ENCODE results near the gene NKAIN2.
"Not testable (repeated sequence)": the region's sequence is repeated elsewhere in the genome, so short reads cannot be mapped to it uniquely, and the experiment has no call there.

The NKAIN2 gene

GRCh38 chr6:124356811-124357210 is 553.1 kb downstream of the NKAIN2 start:
- no peak for DNase-seq

DNA sequence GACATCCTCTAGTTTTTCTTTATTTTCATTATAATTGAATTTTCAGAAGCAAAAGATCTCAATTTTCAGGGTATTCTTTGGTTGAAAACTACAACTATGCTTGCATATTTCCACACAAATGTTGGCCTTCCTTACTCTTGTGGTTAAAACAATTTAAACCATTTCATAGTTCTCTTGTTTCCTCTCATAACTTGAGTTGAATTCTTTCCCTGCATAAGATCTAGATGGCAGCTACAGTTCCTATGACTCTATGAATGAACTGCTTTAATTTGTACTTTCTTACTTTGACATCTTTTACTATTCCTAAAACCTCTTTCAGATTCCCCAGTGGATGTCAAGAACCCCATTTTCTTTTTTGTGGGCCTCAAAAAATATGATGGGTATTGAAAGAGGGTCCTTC is 564.5 kb downstream of the NKAIN2 start:
- no peak for DNase-seq

DNA sequence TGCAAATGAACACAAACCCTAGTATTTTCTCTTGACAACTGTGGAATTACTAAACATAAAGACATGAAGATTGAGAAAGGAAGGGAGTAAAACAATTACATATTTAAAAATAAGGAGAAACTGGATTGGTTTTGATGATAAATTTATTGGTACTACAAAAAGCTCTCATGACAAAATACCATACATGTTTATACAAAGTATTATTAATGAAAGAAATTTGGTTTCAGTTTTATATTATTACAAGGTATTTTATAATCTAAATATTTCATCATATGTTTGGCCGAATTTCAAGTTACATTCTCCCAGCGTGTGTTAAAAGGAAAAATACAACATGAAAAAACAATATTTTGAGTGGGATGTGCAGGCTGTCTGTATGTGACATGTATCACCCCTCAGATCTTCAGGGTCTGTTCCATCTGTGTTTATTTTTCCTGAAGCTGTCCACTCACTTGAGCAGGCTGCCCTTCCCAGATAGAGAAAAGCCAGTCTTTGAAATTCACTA is 568.4 kb downstream of the NKAIN2 start:
- no peak for DNase-seq

DNA sequence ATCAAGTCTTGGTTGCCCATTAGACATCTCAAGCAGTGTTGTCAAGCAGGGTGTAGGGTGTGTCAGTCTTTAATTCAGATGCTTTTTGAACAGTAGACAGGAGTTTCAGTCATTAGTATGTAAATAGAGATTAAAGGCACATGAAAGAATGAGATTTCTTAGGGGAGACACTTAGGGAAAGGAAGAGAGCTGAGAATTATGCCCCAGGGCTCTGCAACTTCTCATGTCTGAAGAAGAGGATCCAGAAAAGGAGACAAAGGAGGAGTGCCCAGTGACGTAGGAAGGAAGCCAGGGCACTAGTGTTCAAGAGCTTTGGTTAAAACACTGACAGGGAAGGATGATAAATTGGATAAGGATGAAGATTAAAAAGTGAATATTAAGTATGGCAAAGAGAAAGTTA is 569.7 kb downstream of the NKAIN2 start:
- DNase-seq, result no peak

DNA sequence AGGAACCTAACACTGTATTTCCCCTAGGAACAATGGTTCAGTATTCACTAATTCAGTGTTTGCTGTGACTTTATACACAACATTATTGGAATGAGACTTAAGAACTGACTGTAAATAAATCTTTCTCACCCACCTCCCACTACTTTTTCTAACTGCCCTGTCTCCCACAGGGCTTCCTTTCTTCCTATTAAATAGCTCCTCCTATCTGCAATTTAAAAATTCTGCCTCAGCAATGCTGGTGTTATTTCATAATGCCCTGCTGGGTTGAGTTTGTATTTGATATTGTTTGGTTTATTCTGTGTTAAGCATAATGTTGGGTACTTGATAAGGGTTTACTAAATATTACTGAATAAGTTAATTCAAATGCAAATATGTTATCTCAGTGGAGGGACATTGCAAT is 585.5 kb downstream of the NKAIN2 start:
- no peak for DNase-seq

DNA sequence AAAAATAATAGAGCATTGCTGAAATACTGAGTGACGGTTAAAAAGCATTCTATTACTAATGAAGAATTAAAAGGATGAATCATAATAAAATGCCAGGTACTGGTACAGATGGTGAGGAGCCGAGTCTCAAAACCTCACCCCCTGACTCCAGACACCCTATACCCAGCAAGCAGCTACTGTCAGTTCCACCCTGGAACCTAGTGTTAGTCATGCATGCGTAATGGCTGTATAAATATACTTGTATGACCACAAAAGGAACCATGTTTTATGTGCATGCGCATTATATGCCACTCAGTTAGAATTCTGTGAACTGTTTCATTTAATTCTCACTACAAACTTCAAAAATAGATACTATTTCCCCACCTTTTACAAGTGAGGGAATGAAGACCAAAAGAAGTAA is 589.9 kb downstream of the NKAIN2 start:
- DNase-seq, result no peak

DNA sequence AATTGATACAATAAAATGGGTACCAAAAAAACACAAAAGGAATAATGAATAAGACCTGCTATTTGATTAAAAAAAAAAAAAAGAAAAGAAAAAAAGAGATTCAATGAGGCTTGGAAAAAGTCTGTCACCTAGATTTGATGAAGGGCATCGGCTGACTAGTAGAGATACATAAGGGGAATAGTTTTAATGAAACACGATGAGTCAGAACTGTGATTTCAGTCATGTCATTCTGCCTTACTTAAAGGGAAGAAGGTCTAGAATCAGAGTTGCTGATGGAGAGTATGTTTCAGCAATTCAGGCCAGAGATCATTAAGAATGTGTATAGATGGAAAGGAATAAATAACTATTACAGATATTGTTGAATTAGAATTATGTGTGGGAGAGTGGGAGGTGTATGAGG is 592.7 kb downstream of the NKAIN2 start:
- no peak for DNase-seq

- no peak for DNase-seq
Observed at GRCh38 chr6:124400261-124400999, 596.8 kb downstream of the NKAIN2 start.

GRCh38 chr6:124410425-124410824 is 606.8 kb downstream of the NKAIN2 start:
- not testable (repeated sequence) for DNase-seq

DNA sequence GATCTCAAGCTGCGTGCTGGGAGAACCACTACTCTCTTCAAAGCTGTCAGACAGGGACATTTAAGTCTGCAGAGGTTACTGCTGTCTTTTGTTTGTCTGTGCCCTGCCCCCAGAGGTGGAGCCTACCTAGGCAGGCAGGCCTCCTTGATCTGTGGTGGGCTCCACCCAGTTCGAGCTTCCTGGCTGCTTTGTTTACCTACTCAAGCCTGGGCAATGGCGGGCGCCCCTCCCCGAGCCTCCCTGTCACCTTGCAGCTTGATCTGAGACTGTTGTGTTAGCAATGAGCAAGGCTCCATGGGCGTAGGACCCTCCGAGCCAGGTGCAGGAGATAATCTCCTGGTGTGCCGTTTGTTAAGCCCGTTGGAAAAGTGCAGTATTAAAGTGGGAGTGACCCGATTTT is 609.0 kb downstream of the NKAIN2 start:
- DNase-seq, result not testable (repeated sequence)

- no peak for DNase-seq
Observed at GRCh38 chr6:124420116-124420840, 616.6 kb downstream of the NKAIN2 start.

DNA sequence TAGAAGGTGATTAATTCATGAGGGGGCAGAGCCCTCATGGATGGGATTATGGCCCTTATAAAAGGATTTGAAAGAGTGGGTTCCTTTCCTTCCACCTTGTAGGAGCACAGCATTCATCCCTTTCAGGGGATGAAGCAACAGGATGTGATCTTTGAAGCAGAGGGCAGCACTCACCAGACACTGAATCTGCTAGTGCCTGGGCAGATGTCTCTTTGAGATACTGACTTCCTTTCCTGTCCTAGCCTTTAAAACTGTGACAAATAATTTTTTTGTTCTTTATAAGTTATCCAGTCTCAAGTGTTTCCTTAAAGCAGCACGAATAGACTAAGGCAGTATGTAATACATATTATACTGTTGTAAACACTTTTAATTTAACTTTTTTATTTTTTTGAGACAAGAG is 620.0 kb downstream of the NKAIN2 start:
- DNase-seq, result no peak

DNA sequence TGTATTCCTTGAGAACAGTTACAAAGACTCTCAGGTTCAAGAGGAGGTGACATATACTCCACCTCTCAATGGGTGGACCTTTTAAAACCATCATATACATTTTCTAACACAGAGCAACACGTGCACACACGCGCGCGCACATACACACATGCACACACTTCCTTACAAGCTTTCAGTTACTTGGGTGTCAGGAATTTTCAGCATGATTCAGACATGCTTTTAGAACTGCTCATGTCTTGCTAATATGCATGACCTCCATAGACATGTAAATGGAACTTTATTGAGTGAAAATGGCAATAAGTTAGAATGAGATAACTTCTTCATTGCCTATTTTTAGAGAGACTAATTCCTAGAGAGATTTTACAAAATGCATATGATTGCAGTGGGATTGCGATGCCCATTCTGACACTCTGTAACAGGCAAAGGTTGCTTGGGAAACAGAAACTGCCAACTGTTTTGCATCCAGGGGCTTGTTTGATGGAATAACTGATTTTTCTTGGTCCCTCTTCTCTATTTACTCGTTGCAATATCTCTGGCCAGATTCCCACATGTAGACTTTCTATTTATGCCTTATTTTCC is 627.2 kb downstream of the NKAIN2 start:
- no peak for DNase-seq

DNA sequence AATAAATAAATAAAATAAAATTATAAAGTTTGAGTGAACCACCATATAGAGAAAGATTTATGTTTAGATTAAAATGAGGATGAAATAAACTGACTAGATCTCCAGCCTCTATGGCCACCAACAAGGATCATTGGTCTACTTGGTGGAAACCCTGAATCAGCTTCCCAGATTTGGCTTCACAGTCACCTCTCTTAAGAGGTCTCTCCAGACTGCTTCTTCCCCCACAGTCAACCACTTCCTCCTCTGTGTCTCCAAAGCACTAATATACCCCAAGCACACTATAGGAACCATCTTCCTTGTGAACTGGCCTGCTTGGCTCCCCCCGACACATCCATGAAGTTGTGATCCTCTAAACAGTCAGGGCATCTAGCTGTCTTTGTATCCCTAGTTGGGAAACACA is 629.0 kb downstream of the NKAIN2 start:
- no peak for DNase-seq

GRCh38 chr6:124433387-124434160 is 629.9 kb downstream of the NKAIN2 start:
- DNase-seq, result no peak

- no peak for DNase-seq
Observed at GRCh38 chr6:124434421-124434820, 630.8 kb downstream of the NKAIN2 start.

- DNase-seq, result no peak
Observed at GRCh38 chr6:124436803-124437202, 633.1 kb downstream of the NKAIN2 start.

- DNase-seq, result no peak
Observed at GRCh38 chr6:124438546-124439065, 634.9 kb downstream of the NKAIN2 start.

- DNase-seq, result no peak
Observed at GRCh38 chr6:124441450-124441849, 637.8 kb downstream of the NKAIN2 start.

GRCh38 chr6:124443541-124443940 is 639.9 kb downstream of the NKAIN2 start:
- DNase-seq, result no peak

GRCh38 chr6:124445581-124445980 is 641.9 kb downstream of the NKAIN2 start:
- no peak for DNase-seq

DNA sequence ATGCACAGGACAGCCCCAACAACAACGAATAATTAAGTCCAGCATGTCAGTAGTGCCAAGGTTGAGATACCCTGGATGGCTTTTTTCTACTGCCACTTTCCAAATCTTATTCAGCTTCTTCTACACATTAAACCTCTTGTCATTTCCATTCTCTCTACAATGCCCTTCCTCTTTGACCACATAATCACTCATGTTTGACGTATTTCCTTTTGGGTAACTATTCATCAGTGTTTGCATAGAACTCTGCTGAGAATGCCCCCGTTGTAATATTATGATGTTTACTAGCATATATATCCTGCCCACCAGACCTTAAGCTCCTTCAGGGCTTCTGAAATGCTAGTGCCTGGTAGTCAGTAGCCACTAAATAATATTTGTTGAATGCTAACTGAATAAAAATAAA is 643.3 kb downstream of the NKAIN2 start:
- DNase-seq, result no peak

DNA sequence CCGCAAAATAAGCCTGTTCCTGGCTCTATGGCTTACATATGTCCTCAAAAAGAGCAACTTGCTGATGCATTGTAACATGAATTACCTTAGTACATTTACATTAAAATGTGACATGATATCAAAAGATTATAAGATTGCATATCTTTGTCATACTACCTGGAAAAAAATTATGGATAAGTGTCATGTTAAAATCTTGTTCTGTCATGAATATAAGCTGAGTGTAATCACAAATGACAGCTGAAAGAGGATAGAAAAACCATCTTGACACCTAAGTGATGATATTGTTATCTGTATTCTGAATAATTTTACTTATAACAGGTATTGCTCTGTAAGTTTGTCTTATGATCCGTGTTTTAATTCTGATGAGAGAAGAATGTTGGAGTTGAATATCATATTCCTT is 655.6 kb downstream of the NKAIN2 start:
- DNase-seq, result no peak
